ENCODE measurements around the gene TMEM232.

Gene TMEM232

GRCh38 chr5:110753600-110753999, 27.1 kb upstream of the TMEM232 start:
- no peak for TF ChIP-seq CTCF (IDR thresholded peaks at IDR 0.05)

- TF ChIP-seq CTCF (IDR thresholded peaks at IDR 0.05) = no peak
Observed at GRCh38 chr5:110752953-110753352, 26.5 kb upstream of the TMEM232 start.

- TF ChIP-seq CTCF (IDR thresholded peaks at IDR 0.05) = no peak
Observed at GRCh38 chr5:110751902-110752762, 25.7 kb upstream of the TMEM232 start.

- TF ChIP-seq CTCF (IDR thresholded peaks at IDR 0.05) = no peak
Observed at GRCh38 chr5:110738812-110739651, 12.6 kb upstream of the TMEM232 start, which contains the start of gene SLC25A46. TSS of gene SLC25A46 (plus strand) at chr5:110739007. CDS start at chr5:110739120, 113 bp downstream.

GRCh38 chr5:110738503-110738811, 12.0 kb upstream of the TMEM232 start:
- TF ChIP-seq CTCF (IDR thresholded peaks at IDR 0.05) = no peak

- no peak for TF ChIP-seq CTCF (IDR thresholded peaks at IDR 0.05)
Observed at GRCh38 chr5:110736753-110737152, 10.3 kb upstream of the TMEM232 start.

GRCh38 chr5:110735556-110735955, 9.1 kb upstream of the TMEM232 start:
- TF ChIP-seq CTCF (IDR thresholded peaks at IDR 0.05) = no peak
